ENCODE measurements around the gene ZDHHC8.

GRCh38 chr22:20115691-20116375 is 15.8 kb upstream of the ZDHHC8 start, which contains the start of gene RANBP1:
- TF ChIP-seq CTCF (IDR thresholded peaks at IDR 0.05): no peak
- no peak for TF ChIP-seq POLR2A (IDR thresholded peaks at IDR 0.05)
